Measurements from ENCODE around the gene TMEM255B. TPM values are rescaled to one million over a fixed set of nuclear protein-coding genes. Genes with fewer than 3 reads are reported as not detected.
"Not testable (repeated sequence)": the region's sequence is repeated elsewhere in the genome, so short reads cannot be mapped to it uniquely, and the experiment has no call there.

TMEM255B gene
- total RNA-seq, 1 experiment from 2014 or later = 0.26 TPM

GRCh38 chr13:113785051-113786010 lies 26.3 kb downstream of the TMEM255B start:
- peak; percentile 100 for DNase-seq (ENCODE audit: low read depth)

GRCh38 chr13:113786262-113786841 lies 27.3 kb downstream of the TMEM255B start:
- peak; percentile 66 for DNase-seq (ENCODE audit: low read depth)

GRCh38 chr13:113787694-113788093 lies 28.7 kb downstream of the TMEM255B start:
- no peak for DNase-seq (ENCODE audit: low read depth)

- DNase-seq (ENCODE audit: low read depth) = no peak
Observed at GRCh38 chr13:113788413-113789135, 29.5 kb downstream of the TMEM255B start.

- DNase-seq (ENCODE audit: low read depth) = no peak
Observed at GRCh38 chr13:113789167-113789566, 30.1 kb downstream of the TMEM255B start.

- DNase-seq (ENCODE audit: low read depth) = not testable (repeated sequence)
Observed at GRCh38 chr13:113789931-113790330, 30.9 kb downstream of the TMEM255B start.

- DNase-seq (ENCODE audit: low read depth) = no peak
Observed at GRCh38 chr13:113791226-113791625, 32.2 kb downstream of the TMEM255B start.

- no peak for DNase-seq (ENCODE audit: low read depth)
Observed at GRCh38 chr13:113791761-113792160, 32.7 kb downstream of the TMEM255B start.

- no peak for DNase-seq (ENCODE audit: low read depth)
Observed at GRCh38 chr13:113792236-113792770, 33.3 kb downstream of the TMEM255B start.

- DNase-seq (ENCODE audit: low read depth) = no peak
Observed at GRCh38 chr13:113792886-113793717, 34.1 kb downstream of the TMEM255B start.

GRCh38 chr13:113793718-113794085 lies 34.7 kb downstream of the TMEM255B start:
- no peak for DNase-seq (ENCODE audit: low read depth)

GRCh38 chr13:113794086-113794485 lies 35.1 kb downstream of the TMEM255B start:
- no peak for DNase-seq (ENCODE audit: low read depth)

- DNase-seq (ENCODE audit: low read depth) = no peak
Observed at GRCh38 chr13:113794764-113795173, 35.7 kb downstream of the TMEM255B start.

GRCh38 chr13:113795362-113795761 lies 36.3 kb downstream of the TMEM255B start:
- DNase-seq (ENCODE audit: low read depth) = not testable (repeated sequence)

GRCh38 chr13:113796211-113796963 lies 37.4 kb downstream of the TMEM255B start:
- no peak for DNase-seq (ENCODE audit: low read depth)

GRCh38 chr13:113796964-113797676 lies 38.1 kb downstream of the TMEM255B start:
- DNase-seq (ENCODE audit: low read depth) = no peak

- DNase-seq (ENCODE audit: low read depth) = no peak
Observed at GRCh38 chr13:113798200-113798811, 39.3 kb downstream of the TMEM255B start.

GRCh38 chr13:113800576-113800926 lies 41.5 kb downstream of the TMEM255B start:
- no peak for DNase-seq (ENCODE audit: low read depth)
